ENCODE data around the gene STK40.

Gene STK40

DNA sequence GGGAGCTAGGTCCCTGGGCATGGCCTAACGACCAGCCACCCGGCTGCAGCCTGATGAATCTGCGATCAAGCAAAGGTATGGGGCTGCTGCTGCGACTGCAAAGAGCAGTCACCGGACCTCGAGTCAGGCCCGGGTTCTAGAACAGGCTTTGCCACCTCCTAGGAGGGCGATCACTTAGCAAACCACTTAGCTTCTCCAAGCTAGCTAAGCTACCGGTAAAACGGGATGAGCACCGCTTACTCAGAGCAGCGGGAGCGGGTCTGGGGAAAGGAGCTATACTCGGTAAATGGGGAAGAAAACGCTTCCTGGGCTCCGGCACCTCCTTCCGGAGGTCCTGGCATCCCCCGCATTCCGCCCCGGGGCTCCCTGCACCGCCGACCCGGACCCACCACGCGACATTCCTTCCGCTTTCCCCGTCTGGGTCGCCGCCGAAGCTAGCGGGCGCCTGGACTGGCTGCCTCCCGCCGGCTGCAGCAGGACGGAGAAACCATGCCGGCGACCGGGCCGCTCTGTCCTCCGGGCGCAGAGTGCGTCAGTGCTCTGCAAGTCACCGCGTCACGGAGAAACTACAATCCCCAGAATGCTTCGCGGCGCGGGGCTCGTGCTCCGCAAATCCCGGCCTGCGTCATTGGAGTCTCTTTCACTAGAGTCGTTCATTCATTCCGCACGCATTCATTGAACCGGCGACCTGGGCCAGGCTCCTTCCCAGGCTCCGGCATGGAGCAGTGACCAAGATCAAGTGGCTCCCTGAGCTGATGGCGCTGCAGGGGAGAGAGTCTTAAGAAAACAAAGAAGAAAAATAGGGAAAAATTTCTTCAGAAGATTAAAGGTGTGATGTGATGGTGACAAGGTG, 11.9 kb upstream of the STK40 start, which contains the start of gene LSM10:
Gene LSM10 (minus strand): TSS at position 531 of the 853 bp plus-strand sequence. CDS start 3,779 bp downstream, outside the sequence.
- peak; percentile 91 to 93 for DNase-seq

- DNase-seq, result no peak
These were observed 11.3 kb upstream of the STK40 start for GRCh38 chr1:36397083-36397377.

GRCh38 chr1:36396359-36396758, 10.6 kb upstream of the STK40 start:
- DNase-seq, result no peak

GRCh38 chr1:36393686-36394085, 8.0 kb upstream of the STK40 start:
- no peak for DNase-seq

DNA sequence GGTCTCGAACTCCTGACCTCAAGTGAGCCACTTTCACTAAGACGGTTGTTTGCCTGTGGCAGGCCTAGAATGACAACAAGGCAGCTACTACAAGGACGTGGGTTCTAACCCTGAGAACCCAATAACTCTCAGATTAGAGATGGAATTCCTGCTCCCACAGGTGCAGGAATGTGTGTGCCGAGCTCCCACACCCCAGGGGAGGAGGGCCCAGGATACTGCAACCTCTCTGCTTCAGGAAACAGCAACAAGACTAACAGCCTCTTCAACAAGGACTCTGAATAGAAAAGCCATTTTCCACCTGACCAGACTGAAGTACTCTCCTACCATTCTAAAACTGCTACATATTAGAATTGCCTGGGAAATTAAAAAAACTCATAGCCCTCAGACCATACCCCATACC, 7.1 kb upstream of the STK40 start:
- no peak for DNase-seq

DNA sequence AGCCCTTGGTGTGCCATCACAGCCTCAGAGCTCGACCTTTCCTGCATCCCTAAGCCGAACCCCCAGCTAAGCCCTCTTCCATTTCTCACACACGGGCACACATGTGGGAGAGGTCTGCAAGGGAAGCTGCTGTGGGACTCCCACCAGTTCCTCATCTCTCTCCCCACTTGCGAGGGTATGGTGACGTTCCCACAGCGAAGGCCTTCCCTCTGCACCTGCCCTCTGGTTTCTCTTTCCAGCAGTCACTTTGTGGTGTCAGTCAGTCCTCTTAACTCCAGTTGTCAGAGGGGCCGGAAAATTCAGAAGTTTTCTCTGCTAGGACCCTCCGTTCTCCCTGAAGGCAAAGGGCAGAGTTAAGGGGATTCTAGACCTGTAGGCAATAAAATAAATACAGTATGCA, 5.5 kb upstream of the STK40 start:
- DNase-seq, result no peak

GRCh38 chr1:36390411-36390810, 4.7 kb upstream of the STK40 start:
- DNase-seq, result no peak

DNA sequence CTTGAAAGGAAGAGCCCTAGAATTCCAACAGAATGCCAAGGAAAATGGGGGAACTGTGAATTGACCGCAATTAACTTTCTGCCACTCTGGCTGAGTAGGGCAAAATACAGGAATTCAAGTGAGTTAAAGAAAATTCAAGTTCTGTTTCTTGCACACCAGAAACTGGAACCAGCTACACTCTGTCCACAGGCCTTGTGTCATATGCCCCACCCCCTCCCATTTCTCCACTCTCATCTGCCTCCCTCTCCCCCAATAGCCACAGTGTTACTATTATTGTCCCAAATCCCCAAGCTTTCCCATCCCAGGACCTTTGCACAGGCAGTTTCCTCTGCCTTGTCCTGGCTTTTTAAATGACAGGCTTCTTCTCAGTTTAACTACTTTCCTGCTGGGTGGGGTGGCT, 4.3 kb upstream of the STK40 start:
- DNase-seq, result no peak

DNA sequence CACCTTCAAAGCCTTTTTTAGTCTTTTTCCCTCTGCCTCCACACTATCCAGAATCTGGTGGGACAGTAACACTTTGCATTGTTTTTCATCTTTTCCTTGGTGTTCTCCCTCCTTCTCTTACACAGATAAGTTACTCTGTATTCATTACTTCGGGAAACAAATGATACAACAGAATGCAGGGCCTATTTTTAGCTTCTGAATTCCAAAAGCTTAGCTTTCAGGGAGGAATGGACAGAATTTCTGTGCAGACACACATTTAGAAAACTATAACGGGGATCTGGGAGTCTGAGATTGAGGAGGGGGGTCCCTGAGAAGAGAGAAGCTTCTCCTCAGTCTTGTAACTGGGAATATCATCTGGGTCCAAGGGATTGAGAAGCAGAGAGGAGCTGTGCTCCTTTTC, 3.5 kb upstream of the STK40 start:
- DNase-seq, result no peak

GRCh38 chr1:36387141-36387949, 1.6 kb upstream of the STK40 start:
- DNase-seq, result no peak

GRCh38 chr1:36386265-36387140, 779 bp upstream of the STK40 start:
- DNase-seq, result peak; percentile 97 to 98

- peak; percentile 83 for DNase-seq
These were observed 948 bp downstream of the STK40 start for GRCh38 chr1:36384542-36385409.

GRCh38 chr1:36383240-36383639, 2.5 kb downstream of the STK40 start:
- no peak for DNase-seq

DNA sequence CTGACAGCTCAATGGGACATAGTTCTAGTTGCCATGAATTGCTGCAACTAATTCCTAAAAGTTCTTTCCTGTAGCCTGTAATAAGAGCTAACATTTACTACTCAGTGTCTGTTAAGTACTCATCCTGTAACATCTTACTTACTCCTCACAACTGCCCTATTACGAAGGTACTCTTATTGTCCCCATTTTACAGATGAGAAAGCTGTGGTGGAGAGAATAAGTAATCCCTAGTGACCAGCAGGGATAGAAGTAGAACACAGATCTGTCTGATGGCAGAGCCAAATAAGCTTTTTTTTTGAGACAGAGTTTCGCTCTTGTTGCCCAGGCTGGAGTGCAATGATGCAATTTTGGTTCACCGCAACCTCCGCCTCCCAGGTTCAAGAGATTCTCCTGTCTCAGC, 3.1 kb downstream of the STK40 start:
- no peak for DNase-seq

- no peak for DNase-seq
These were observed 3.5 kb downstream of the STK40 start for GRCh38 chr1:36382231-36382630.

- DNase-seq, result no peak
These were observed 4.3 kb downstream of the STK40 start for GRCh38 chr1:36381405-36381804.

DNA sequence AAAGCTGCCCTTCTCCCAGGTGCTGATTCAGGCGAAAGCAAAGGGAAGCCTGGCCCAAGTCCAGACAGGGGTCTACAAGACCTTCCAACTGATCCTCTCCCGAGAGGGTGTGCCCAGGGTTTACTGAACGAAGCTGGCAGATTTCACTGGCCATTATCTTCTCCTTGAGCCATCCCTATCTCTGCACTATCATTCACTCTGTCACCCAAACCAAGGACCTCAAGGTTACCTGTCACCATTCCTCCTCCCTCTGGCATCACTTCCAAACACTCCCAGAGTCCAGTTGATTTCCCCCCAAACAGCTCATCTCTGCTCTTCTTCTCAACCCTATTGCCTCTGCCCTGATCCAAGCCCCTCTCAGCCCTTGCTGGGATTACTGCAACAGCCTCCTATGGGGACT, 4.9 kb downstream of the STK40 start:
- DNase-seq, result no peak

DNA sequence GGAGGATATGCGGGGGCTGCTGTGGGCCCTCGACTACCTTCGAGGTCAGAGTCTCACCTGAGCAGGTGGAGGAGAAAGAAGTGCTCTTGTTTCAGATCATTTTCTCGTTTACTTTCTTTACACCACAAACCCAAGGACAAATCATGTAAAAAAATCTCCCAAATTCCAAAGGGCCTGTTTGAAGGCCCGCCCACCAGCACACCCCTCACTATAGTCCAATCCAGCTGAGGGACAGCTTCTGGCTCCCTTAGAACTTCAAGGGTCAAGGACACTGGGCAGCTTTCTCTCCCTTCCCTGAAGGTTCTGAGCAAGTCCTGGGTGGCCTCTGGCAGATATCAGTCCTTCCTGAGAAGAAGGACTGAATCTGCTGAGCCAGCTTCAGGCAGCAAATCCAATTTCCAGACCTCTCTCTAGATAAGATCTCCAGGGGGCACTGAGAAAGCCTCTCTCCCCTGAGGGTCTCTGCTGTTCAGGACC, 5.5 kb downstream of the STK40 start:
- DNase-seq, result no peak

- no peak for DNase-seq
These were observed 7.8 kb downstream of the STK40 start for GRCh38 chr1:36377791-36378492.

DNA sequence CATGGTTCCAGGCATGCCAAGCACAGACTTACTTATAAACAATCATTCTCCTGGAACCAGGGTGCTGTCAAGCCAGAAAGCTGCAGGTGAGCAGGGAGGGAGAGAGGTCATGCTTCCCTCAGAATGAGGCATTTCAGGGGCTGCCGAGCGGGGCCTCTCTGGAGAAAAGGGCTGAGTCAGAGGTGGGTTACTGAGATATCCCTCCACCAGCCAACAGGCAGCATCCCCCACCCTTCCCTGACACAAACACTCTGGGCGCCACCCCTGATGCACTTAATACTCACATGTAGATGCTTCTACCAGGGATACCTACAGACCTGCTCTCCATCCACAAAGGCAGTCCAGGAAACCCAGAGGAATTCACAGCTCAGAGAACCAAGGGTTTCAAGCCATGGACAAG, 13.1 kb downstream of the STK40 start:
- DNase-seq, result no peak
